Activated naive CD8-positive, alpha-beta T cell treated with anti-CD3 and anti-CD28 coated beads, Interleukin-2, amount 50 U/mL, for 24 hours (primary cell): ENCODE results near the gene CMIP.
A peak's percentile ranks its signal among the peaks of the same experiment; 100 is the strongest.

Source experiments
- ATAC-seq: fragments of 150-1000 bp; cut with Tn5 transposase; one replicate; pipeline ENCODE4 v1.10.0; 2021
- DNase-seq: peaks from one replicate; pipeline ENCODE4 v3.0.0; 2021
- H3K27ac Mint-ChIP-seq: one replicate; pipeline ENCODE4 v1.8.0; 2021; ENCODE audit warnings: mild to moderate bottlenecking, mixed read lengths
- H3K27me3 Mint-ChIP-seq: one replicate; pipeline ENCODE4 v1.8.0; 2021; ENCODE audit warnings: mixed read lengths
- H3K36me3 Mint-ChIP-seq: one replicate; pipeline ENCODE4 v1.8.0; 2021; ENCODE audit warnings: low read depth, mixed read lengths
- H3K4me1 Mint-ChIP-seq: one replicate; pipeline ENCODE4 v1.8.0; 2021; ENCODE audit warnings: mixed read lengths
- H3K4me3 Mint-ChIP-seq: one replicate; pipeline ENCODE4 v1.8.0; 2021; ENCODE audit warnings: mild to moderate bottlenecking, moderate library complexity, mixed read lengths
- H3K9me3 Mint-ChIP-seq: one replicate; pipeline ENCODE4 v1.8.0; 2021; ENCODE audit warnings: mixed read lengths

Gene CMIP

GRCh38 chr16:81659249-81659648 is 214.6 kb downstream of the CMIP start:
- DNase-seq (no peak), ATAC-seq (no peak)
- Mint-ChIP-seq H3K27ac (peak overlapping the region; percentile 9), H3K4me3 (no peak overlapping the region), H3K4me1 (peaks cover 5% of the 10 kb centered on the region), H3K27me3 (no peaks in the 10 kb centered on the region), H3K9me3 (no peaks in the 10 kb centered on the region), H3K36me3 (peaks cover 6% of the 10 kb centered on the region)

- no peak for DNase-seq
- Mint-ChIP-seq H3K27ac (no peak overlapping the region), H3K4me3 (no peak overlapping the region), H3K4me1 (no peaks in the 10 kb centered on the region), H3K27me3 (no peaks in the 10 kb centered on the region), H3K9me3 (no peaks in the 10 kb centered on the region), H3K36me3 (peaks cover 12% of the 10 kb centered on the region)
- ATAC-seq: no peak
Observed at GRCh38 chr16:81661082-81661481, 216.5 kb downstream of the CMIP start.

- Mint-ChIP-seq H3K27ac (no peak overlapping the region), H3K4me3 (no peak overlapping the region), H3K9me3 (no peaks in the 10 kb centered on the region), H3K4me1 (no peaks in the 10 kb centered on the region), H3K36me3 (peaks cover 16% of the 10 kb centered on the region), H3K27me3 (no peaks in the 10 kb centered on the region)
- ATAC-seq: no peak
- no peak for DNase-seq
Observed at GRCh38 chr16:81664153-81664552, 219.5 kb downstream of the CMIP start.

- Mint-ChIP-seq H3K36me3 (peaks cover 21% of the 10 kb centered on the region), H3K27me3 (no peaks in the 10 kb centered on the region)
- no peak for ATAC-seq
Observed at GRCh38 chr16:81665588-81665987, 221.0 kb downstream of the CMIP start.

GRCh38 chr16:81666113-81666512 is 221.5 kb downstream of the CMIP start:
- no peak overlapping the region for H3K4me3 Mint-ChIP-seq
- H3K36me3 Mint-ChIP-seq: peaks cover 21% of the 10 kb centered on the region
- H3K9me3 Mint-ChIP-seq: no peaks in the 10 kb centered on the region
- no peak overlapping the region for H3K27ac Mint-ChIP-seq
- no peaks in the 10 kb centered on the region for H3K27me3 Mint-ChIP-seq
- ATAC-seq (no peak), DNase-seq (no peak)
- no peaks in the 10 kb centered on the region for H3K4me1 Mint-ChIP-seq

More at GRCh38 chr16:81665588-81665987, 221.0 kb downstream of the CMIP start:
- Mint-ChIP-seq H3K9me3 (no peaks in the 10 kb centered on the region), H3K4me3 (no peak overlapping the region), H3K4me1 (no peaks in the 10 kb centered on the region), H3K27ac (peak overlapping the region; percentile 49)
- DNase-seq: no peak

- Mint-ChIP-seq H3K9me3 (no peaks in the 10 kb centered on the region), H3K27ac (no peak overlapping the region), H3K36me3 (peaks cover 22% of the 10 kb centered on the region), H3K4me1 (no peaks in the 10 kb centered on the region), H3K4me3 (no peak overlapping the region), H3K27me3 (no peaks in the 10 kb centered on the region)
- ATAC-seq (peak; percentile 33), DNase-seq (no peak)
Observed at GRCh38 chr16:81668243-81669097, 223.9 kb downstream of the CMIP start.

GRCh38 chr16:81669473-81670350 is 225.1 kb downstream of the CMIP start:
- H3K27ac Mint-ChIP-seq: no peak overlapping the region
- peaks cover 22% of the 10 kb centered on the region for H3K36me3 Mint-ChIP-seq
- H3K4me1 Mint-ChIP-seq: no peaks in the 10 kb centered on the region
- H3K9me3 Mint-ChIP-seq: no peaks in the 10 kb centered on the region
- no peak for DNase-seq
- no peaks in the 10 kb centered on the region for H3K27me3 Mint-ChIP-seq
- ATAC-seq: no peak
- H3K4me3 Mint-ChIP-seq: no peak overlapping the region

GRCh38 chr16:81671738-81672597 is 227.4 kb downstream of the CMIP start:
- Mint-ChIP-seq H3K9me3 (no peaks in the 10 kb centered on the region), H3K27me3 (no peaks in the 10 kb centered on the region), H3K27ac (no peak overlapping the region), H3K4me3 (no peak overlapping the region), H3K4me1 (no peaks in the 10 kb centered on the region), H3K36me3 (peaks cover 14% of the 10 kb centered on the region)
- DNase-seq: no peak
- ATAC-seq: no peak

- DNase-seq (no peak), ATAC-seq (no peak)
- no peaks in the 10 kb centered on the region for H3K9me3 Mint-ChIP-seq
- peaks cover 10% of the 10 kb centered on the region for H3K36me3 Mint-ChIP-seq
- H3K4me3 Mint-ChIP-seq: no peak overlapping the region
- H3K27ac Mint-ChIP-seq: no peak overlapping the region
- no peaks in the 10 kb centered on the region for H3K4me1 Mint-ChIP-seq
- no peaks in the 10 kb centered on the region for H3K27me3 Mint-ChIP-seq
Observed at GRCh38 chr16:81673432-81673831, 228.8 kb downstream of the CMIP start.

- Mint-ChIP-seq H3K36me3 (peaks cover 7% of the 10 kb centered on the region), H3K4me1 (no peaks in the 10 kb centered on the region), H3K27me3 (no peaks in the 10 kb centered on the region), H3K27ac (no peak overlapping the region), H3K4me3 (no peak overlapping the region), H3K9me3 (no peaks in the 10 kb centered on the region)
- no peak for ATAC-seq
- DNase-seq: no peak
Observed at GRCh38 chr16:81675662-81676061, 231.1 kb downstream of the CMIP start.

GRCh38 chr16:81676066-81676882 is 231.7 kb downstream of the CMIP start:
- Mint-ChIP-seq H3K4me3 (no peak overlapping the region), H3K9me3 (no peaks in the 10 kb centered on the region), H3K27ac (no peak overlapping the region)

GRCh38 chr16:81676883-81677737 is 232.5 kb downstream of the CMIP start:
- Mint-ChIP-seq H3K36me3 (peaks cover 9% of the 10 kb centered on the region), H3K27ac (no peak overlapping the region)
- ATAC-seq: no peak

More at GRCh38 chr16:81676066-81676882, 231.7 kb downstream of the CMIP start:
- DNase-seq (no peak), ATAC-seq (no peak)
- Mint-ChIP-seq H3K4me1 (no peaks in the 10 kb centered on the region), H3K27me3 (no peaks in the 10 kb centered on the region), H3K36me3 (peaks cover 9% of the 10 kb centered on the region)

More at GRCh38 chr16:81676883-81677737, 232.5 kb downstream of the CMIP start:
- DNase-seq: no peak
- H3K27me3 Mint-ChIP-seq: no peaks in the 10 kb centered on the region
- H3K9me3 Mint-ChIP-seq: no peaks in the 10 kb centered on the region
- no peaks in the 10 kb centered on the region for H3K4me1 Mint-ChIP-seq
- no peak overlapping the region for H3K4me3 Mint-ChIP-seq
